Stimulated activated CD8-positive, alpha-beta memory T cell treated with anti-CD3 and anti-CD28 coated beads, Interleukin-2, amount 100 ng/mL, for 48 hours (primary cell): ENCODE results near the gene TM4SF20.
"Not testable (repeated sequence)": the region's sequence is repeated elsewhere in the genome, so short reads cannot be mapped to it uniquely, and the experiment has no call there.

Experiments used
- DNase-seq, 2 donors: peaks; one replicate each; pipeline ENCODE4 v3.0.0-alpha.2; 2020; ENCODE audit warnings: low read depth in 2 of 2

The TM4SF20 gene

GRCh38 chr2:227367427-227367795 is 11.7 kb downstream of the TM4SF20 start:
- no peak for DNase-seq

- DNase-seq = no peak
Observed at GRCh38 chr2:227366769-227367426, 12.2 kb downstream of the TM4SF20 start.

GRCh38 chr2:227365833-227366232 is 13.3 kb downstream of the TM4SF20 start:
- no peak for DNase-seq

- DNase-seq = not testable (repeated sequence)
Observed at GRCh38 chr2:227364585-227365263, 14.4 kb downstream of the TM4SF20 start.

- DNase-seq = no peak
Observed at GRCh38 chr2:227363756-227364155, 15.3 kb downstream of the TM4SF20 start.

- no peak for DNase-seq
Observed at GRCh38 chr2:227360351-227360750, 18.8 kb downstream of the TM4SF20 start.

GRCh38 chr2:227351639-227352038 is 27.5 kb downstream of the TM4SF20 start:
- DNase-seq = no peak

- DNase-seq = no peak
Observed at GRCh38 chr2:227349989-227350612, 29.0 kb downstream of the TM4SF20 start.

- no peak for DNase-seq
Observed at GRCh38 chr2:227348324-227348723, 30.8 kb downstream of the TM4SF20 start.

GRCh38 chr2:227347117-227347516 is 32.0 kb downstream of the TM4SF20 start:
- DNase-seq = no peak

GRCh38 chr2:227344231-227344630 is 34.9 kb downstream of the TM4SF20 start:
- no peak for DNase-seq

- no peak for DNase-seq
Observed at GRCh38 chr2:227341553-227341952, 37.6 kb downstream of the TM4SF20 start.

- DNase-seq = no peak
Observed at GRCh38 chr2:227340106-227340505, 39.0 kb downstream of the TM4SF20 start.

GRCh38 chr2:227339098-227339599 is 40.0 kb downstream of the TM4SF20 start:
- no peak for DNase-seq

GRCh38 chr2:227337442-227337841 is 41.7 kb downstream of the TM4SF20 start:
- no peak for DNase-seq

GRCh38 chr2:227335713-227336112 is 43.4 kb downstream of the TM4SF20 start:
- no peak for DNase-seq

GRCh38 chr2:227326783-227327182 is 52.3 kb downstream of the TM4SF20 start:
- no peak for DNase-seq

GRCh38 chr2:227325839-227326195 is 53.3 kb downstream of the TM4SF20 start:
- DNase-seq = no peak

GRCh38 chr2:227324995-227325838 is 53.9 kb downstream of the TM4SF20 start, which contains the start of gene MFF:
TSS of gene MFF (plus strand) at chr2:227325251. CDS start at chr2:227330666, 5,415 bp downstream.
- peak; percentile 88 to 90 for DNase-seq

GRCh38 chr2:227324642-227324994 is 54.5 kb downstream of the TM4SF20 start:
- DNase-seq = no peak

- no peak for DNase-seq
Observed at GRCh38 chr2:227323818-227324217, 55.3 kb downstream of the TM4SF20 start.
